Measurements from ENCODE around the gene SLIT3.
"Not testable (repeated sequence)": the region's sequence is repeated elsewhere in the genome, so short reads cannot be mapped to it uniquely, and the experiment has no call there.

SLIT3 gene

GRCh38 chr5:168637793-168638192 is 663.1 kb downstream of the SLIT3 start:
- H3K27ac ChIP-seq, result no peak overlapping the region
- TF ChIP-seq CTCF (conservative IDR thresholded peaks at IDR 0.05), result no peak

GRCh38 chr5:168637281-168637680 is 663.7 kb downstream of the SLIT3 start:
- no peak overlapping the region for H3K27ac ChIP-seq
- TF ChIP-seq CTCF (conservative IDR thresholded peaks at IDR 0.05), result no peak

- not testable (repeated sequence) for H3K27ac ChIP-seq
Observed at GRCh38 chr5:168630958-168631357, 670.0 kb downstream of the SLIT3 start.

- no peak for TF ChIP-seq CTCF (conservative IDR thresholded peaks at IDR 0.05)
- no peak overlapping the region for H3K27ac ChIP-seq
Observed at GRCh38 chr5:168624850-168625364, 676.0 kb downstream of the SLIT3 start.

- no peak for TF ChIP-seq CTCF (conservative IDR thresholded peaks at IDR 0.05)
- H3K27ac ChIP-seq, result no peak overlapping the region
Observed at GRCh38 chr5:168620807-168621206, 680.1 kb downstream of the SLIT3 start.

GRCh38 chr5:168614661-168615060 is 686.3 kb downstream of the SLIT3 start:
- no peak overlapping the region for H3K27ac ChIP-seq
- TF ChIP-seq CTCF (conservative IDR thresholded peaks at IDR 0.05), result no peak

- H3K27ac ChIP-seq, result no peak overlapping the region
- no peak for TF ChIP-seq CTCF (conservative IDR thresholded peaks at IDR 0.05)
Observed at GRCh38 chr5:168613996-168614395, 686.9 kb downstream of the SLIT3 start.

GRCh38 chr5:168613396-168613795 is 687.5 kb downstream of the SLIT3 start:
- no peak overlapping the region for H3K27ac ChIP-seq
- no peak for TF ChIP-seq CTCF (conservative IDR thresholded peaks at IDR 0.05)

All from VCaP (cell line).